SU-DHL-6 (cell line): ENCODE results near the gene GNPTAB.

Experiments used
- CTCF ChIP-seq: fragments of 200-600 bp; sonication (generic); IDR thresholded peaks from one replicate; pipeline ENCODE4 v1.5.1; 2017; ENCODE audit warnings: antibody characterized with exemption, mild to moderate bottlenecking, low read length, moderate library complexity; ENCODE audit not compliant: insufficient read depth, poor library complexity, severe bottlenecking
- EZH2phosphoT487 ChIP-seq: fragments of 200-600 bp; sonication (generic), shearing (Covaris generic); conservative IDR thresholded peaks from 2 replicates; pipeline ENCODE4 v1.6.1; 2018; ENCODE audit warnings: mild to moderate bottlenecking, antibody characterized with exemption, low read length, moderate library complexity, mixed read lengths

- no peak for TF ChIP-seq CTCF
- no peak for TF ChIP-seq EZH2phosphoT487
Observed at GRCh38 chr12:101809208-101809607, 21.6 kb downstream of the GNPTAB start.
